Panc1 (cell line): Measurements from ENCODE around the gene VAV3. TPM values are rescaled to one million over a fixed set of nuclear protein-coding genes. Genes with fewer than 3 reads are reported as not detected.

Experiments used
- ATAC-seq: fragments of 200-7000 bp; cut with Tn5 transposase; 2 replicates; pipeline ENCODE4 v1.9.1; 2020; ENCODE audit warnings: mild to moderate bottlenecking, moderate library complexity
- BruUV-seq: library from RNA; stranded (reverse); fragments of 400-500 nt; replicated peaks from 2 replicates; lab custom pipeline; 2021; lab: Mats Ljungman, UMichigan
- CTCF ChIA-PET: fragments of 300-600 bp; sonication (Branson Sonifier 250); formaldehyde crosslinking; loops from one replicate; lab custom pipeline; 2022; ENCODE audit warnings: antibody characterized with exemption; lab: Charles Lee
- POLR2A ChIA-PET: fragments of 300-600 bp; sonication (Branson Sonifier 250); formaldehyde crosslinking; loops from one replicate; lab custom pipeline; 2022; ENCODE audit warnings: antibody characterized with exemption; lab: Charles Lee
- DNase-seq: peaks from one replicate; pipeline ENCODE4 v3.0.0-alpha.2; 2010; ENCODE audit warnings: low read depth, low spot score
- H3K27ac ChIP-seq: 2 replicates; pipeline ENCODE4 v1.5.1; 2011; ENCODE audit warnings: mild to moderate bottlenecking, low read length, inconsistent platforms
- H3K27me3 ChIP-seq: fragments of 200-500 bp; sonication (Bioruptor generic); 2 replicates; pipeline ENCODE4 v1.6.0; 2014; ENCODE audit warnings: low read length, inconsistent platforms; ENCODE audit not compliant: control insufficient read depth, insufficient read depth
- H3K36me3 ChIP-seq: fragments of 200-500 bp; sonication (Bioruptor generic); 2 replicates; pipeline ENCODE4 v1.5.1; 2014; ENCODE audit warnings: inconsistent platforms, mild to moderate bottlenecking, low read length, moderate library complexity; ENCODE audit not compliant: control insufficient read depth, insufficient read depth
- H3K4me1 ChIP-seq: 2 replicates; pipeline ENCODE4 v1.5.1; 2011; ENCODE audit warnings: inconsistent platforms, mild to moderate bottlenecking, low read length, moderate library complexity; ENCODE audit not compliant: control insufficient read depth, insufficient read depth
- H3K4me3 ChIP-seq, 2 experiments: 2 replicates each; pipeline ENCODE4 v1.5.1; 2011 to 2012; ENCODE audit warnings: low read depth in 2 of 2, low read length in 2 of 2, mild to moderate bottlenecking in 2 of 2, inconsistent platforms in 1 of 2, moderate library complexity in 1 of 2
- H3K9me3 ChIP-seq: fragments of 200-500 bp; sonication (Bioruptor generic); 2 replicates; pipeline ENCODE4 v1.5.1; 2014; ENCODE audit warnings: low read depth, mild to moderate bottlenecking, inconsistent platforms, low read length, moderate library complexity; ENCODE audit not compliant: control insufficient read depth, insufficient read depth
- POLR2AphosphoS5 ChIP-seq: IDR thresholded peaks from 2 replicates; pipeline ENCODE4 v1.6.1; 2012; ENCODE audit warnings: mild to moderate bottlenecking, low read depth, low read length, moderate library complexity
- SIN3A ChIP-seq: IDR thresholded peaks from 2 replicates; pipeline ENCODE4 v1.6.1; 2012; ENCODE audit warnings: low read depth, mild to moderate bottlenecking, low read length, moderate library complexity, borderline replicate concordance; ENCODE audit not compliant: insufficient read depth
- TCF7L2 ChIP-seq: IDR thresholded peaks from 2 replicates; pipeline ENCODE4 v1.6.1; 2011; ENCODE audit warnings: mild to moderate bottlenecking, low read depth, low read length, inconsistent platforms
- in situ Hi-C: cut with HindIII; loops from 2 replicates; pipeline ENCODE4 v1.10.0; 2016; ENCODE audit warnings: low sequenced_read_pairs, low pct_unique_long_range_greater_than_20kb
- intact Hi-C: fragments of 100-400 bp; cut with micrococcal nuclease; formaldehyde crosslinking; loops from one replicate; pipeline ENCODE4 v1.10.0; 2022; ENCODE audit not compliant: unreplicated experiment
- total RNA-seq: library from RNA; stranded (reverse); gene quantifications from one replicate; pipeline ENCODE4 v1.2.1, GENCODE V29; 2021; ENCODE audit not compliant: unreplicated experiment
- TF ChIP-seq, protein P1 (sequence below): fragments of 450-650 bp; IDR thresholded peaks from 2 replicates; pipeline ENCODE4 v1.5.1; 2017; ENCODE audit warnings: mild to moderate bottlenecking
- TF ChIP-seq, protein P2 (sequence below), 2 experiments: IDR thresholded peaks; 2 replicates each; pipeline ENCODE4 v1.6.1; 2011 to 2012; ENCODE audit warnings: low read depth in 2 of 2, control low read depth in 1 of 2, low read length in 1 of 2, mild to moderate bottlenecking in 1 of 2, moderate library complexity in 1 of 2; ENCODE audit not compliant: insufficient read depth in 1 of 2

VAV3 gene
- total RNA-seq, 1 experiment from 2014 or later, result 0.23 TPM

DNA sequence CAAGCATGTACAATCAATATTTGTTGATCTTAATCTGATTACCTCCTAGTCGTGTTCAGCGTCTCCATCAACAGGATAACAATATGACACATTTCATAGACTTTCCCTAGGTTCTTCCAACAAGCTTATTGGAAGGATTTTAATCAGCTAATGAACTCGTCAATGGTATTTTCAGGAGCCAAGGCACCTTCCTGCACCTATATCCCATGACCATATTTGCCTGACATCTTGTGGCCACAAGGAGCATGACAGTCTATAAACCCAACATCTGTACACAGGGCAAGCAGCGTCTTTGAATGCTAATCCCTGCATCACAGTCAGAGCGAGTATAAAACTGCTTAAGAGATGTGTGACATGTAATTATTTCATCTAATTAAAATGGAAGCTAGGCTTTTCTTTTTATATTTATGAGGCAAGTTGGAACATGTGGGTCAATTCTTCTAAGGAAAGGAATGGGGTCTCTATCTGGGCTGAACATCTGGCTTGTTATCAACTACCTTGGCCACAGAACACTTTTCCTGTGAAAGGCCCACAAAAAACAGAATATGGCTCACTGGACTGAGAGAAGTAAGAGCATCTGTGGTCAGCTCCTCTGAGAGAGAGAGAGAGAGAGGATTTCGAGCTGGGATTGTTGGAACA is 435.4 kb downstream of the VAV3 start:
- H3K27me3 ChIP-seq, result no peaks in the 10 kb centered on the region
- H3K4me1 ChIP-seq, result no peaks in the 10 kb centered on the region
- intact Hi-C loops, result loop anchor here (5.0 to 10.0 kb wide), 2 partner anchors 223 to 255 kb away; no protein-coding TSS in a partner anchor
- H3K36me3 ChIP-seq, result no peaks in the 10 kb centered on the region
- no peak overlapping the region for H3K27ac ChIP-seq
- TF ChIP-seq, protein P1, sequence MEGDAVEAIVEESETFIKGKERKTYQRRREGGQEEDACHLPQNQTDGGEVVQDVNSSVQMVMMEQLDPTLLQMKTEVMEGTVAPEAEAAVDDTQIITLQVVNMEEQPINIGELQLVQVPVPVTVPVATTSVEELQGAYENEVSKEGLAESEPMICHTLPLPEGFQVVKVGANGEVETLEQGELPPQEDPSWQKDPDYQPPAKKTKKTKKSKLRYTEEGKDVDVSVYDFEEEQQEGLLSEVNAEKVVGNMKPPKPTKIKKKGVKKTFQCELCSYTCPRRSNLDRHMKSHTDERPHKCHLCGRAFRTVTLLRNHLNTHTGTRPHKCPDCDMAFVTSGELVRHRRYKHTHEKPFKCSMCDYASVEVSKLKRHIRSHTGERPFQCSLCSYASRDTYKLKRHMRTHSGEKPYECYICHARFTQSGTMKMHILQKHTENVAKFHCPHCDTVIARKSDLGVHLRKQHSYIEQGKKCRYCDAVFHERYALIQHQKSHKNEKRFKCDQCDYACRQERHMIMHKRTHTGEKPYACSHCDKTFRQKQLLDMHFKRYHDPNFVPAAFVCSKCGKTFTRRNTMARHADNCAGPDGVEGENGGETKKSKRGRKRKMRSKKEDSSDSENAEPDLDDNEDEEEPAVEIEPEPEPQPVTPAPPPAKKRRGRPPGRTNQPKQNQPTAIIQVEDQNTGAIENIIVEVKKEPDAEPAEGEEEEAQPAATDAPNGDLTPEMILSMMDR, result peak; percentile 75
- no peak for TF ChIP-seq POLR2AphosphoS5
- TF ChIP-seq TCF7L2, result no peak
- no peak for TF ChIP-seq SIN3A
- TF ChIP-seq, protein P2, sequence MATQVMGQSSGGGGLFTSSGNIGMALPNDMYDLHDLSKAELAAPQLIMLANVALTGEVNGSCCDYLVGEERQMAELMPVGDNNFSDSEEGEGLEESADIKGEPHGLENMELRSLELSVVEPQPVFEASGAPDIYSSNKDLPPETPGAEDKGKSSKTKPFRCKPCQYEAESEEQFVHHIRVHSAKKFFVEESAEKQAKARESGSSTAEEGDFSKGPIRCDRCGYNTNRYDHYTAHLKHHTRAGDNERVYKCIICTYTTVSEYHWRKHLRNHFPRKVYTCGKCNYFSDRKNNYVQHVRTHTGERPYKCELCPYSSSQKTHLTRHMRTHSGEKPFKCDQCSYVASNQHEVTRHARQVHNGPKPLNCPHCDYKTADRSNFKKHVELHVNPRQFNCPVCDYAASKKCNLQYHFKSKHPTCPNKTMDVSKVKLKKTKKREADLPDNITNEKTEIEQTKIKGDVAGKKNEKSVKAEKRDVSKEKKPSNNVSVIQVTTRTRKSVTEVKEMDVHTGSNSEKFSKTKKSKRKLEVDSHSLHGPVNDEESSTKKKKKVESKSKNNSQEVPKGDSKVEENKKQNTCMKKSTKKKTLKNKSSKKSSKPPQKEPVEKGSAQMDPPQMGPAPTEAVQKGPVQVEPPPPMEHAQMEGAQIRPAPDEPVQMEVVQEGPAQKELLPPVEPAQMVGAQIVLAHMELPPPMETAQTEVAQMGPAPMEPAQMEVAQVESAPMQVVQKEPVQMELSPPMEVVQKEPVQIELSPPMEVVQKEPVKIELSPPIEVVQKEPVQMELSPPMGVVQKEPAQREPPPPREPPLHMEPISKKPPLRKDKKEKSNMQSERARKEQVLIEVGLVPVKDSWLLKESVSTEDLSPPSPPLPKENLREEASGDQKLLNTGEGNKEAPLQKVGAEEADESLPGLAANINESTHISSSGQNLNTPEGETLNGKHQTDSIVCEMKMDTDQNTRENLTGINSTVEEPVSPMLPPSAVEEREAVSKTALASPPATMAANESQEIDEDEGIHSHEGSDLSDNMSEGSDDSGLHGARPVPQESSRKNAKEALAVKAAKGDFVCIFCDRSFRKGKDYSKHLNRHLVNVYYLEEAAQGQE (IDR thresholded peaks at IDR 0.05; ENCODE audit: insufficient read depth in 1 of 2, low read depth in 2 of 2, low read length in 1 of 2), result no peak
- no peaks in the 10 kb centered on the region for H3K9me3 ChIP-seq
- DNase-seq (peak; percentile 35), ATAC-seq (peak; percentile 86)
- POLR2A ChIA-PET, result no interaction called here
- in situ Hi-C loops, result no loop called here
- no peak overlapping the region for H3K4me3 ChIP-seq
- CTCF ChIA-PET, result interaction anchor here (0.6 kb wide), 1 partner anchor 16 kb away, joined by 4 read pairs; no protein-coding TSS in a partner anchor
- no TSS peak for BruUV-seq

DNA sequence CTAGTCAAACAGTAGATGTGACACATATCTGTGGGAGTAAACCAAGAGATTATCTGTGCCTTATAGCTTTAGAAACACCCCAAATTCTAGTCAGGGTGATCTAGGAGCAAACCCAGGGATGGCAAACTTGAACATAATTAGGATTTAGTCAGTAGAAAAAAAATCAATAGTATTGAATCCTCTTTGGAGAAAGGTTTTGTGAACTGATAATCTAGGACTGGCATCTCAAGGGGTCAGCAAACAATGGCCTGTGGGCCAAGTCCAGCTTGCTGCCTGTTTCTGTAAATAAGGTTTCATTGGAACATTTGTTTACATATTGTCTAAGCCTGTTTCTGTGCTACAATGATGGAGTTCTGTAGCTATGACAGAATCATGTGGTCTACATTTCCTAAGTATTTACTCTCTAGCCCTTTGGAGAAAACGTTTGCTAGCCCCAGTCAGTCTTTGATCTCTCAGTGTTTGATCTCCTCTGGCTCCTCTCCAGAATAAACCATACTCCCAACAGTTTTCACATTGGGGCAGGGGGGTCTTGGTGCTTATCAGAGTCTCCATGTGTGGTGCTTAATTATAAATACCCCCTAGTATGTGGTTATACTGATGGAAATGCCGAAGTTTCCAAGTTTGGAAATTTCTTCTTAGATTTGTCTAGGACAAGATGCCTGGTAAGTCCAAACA is 438.3 kb downstream of the VAV3 start:
- H3K4me3 ChIP-seq, result no peak overlapping the region
- in situ Hi-C loops, result no loop called here
- H3K4me1 ChIP-seq, result no peaks in the 10 kb centered on the region
- H3K27ac ChIP-seq, result no peak overlapping the region
- POLR2A ChIA-PET, result no interaction called here
- H3K27me3 ChIP-seq, result no peaks in the 10 kb centered on the region
- DNase-seq (no peak), ATAC-seq (no peak)
- CTCF ChIA-PET, result no interaction called here
- no peaks in the 10 kb centered on the region for H3K9me3 ChIP-seq
- no TSS peak for BruUV-seq
- no peaks in the 10 kb centered on the region for H3K36me3 ChIP-seq
- TF ChIP-seq TCF7L2 (no peak), POLR2AphosphoS5 (no peak), SIN3A (no peak)
- TF ChIP-seq, protein P1, result no peak
- TF ChIP-seq, protein P2 (IDR thresholded peaks at IDR 0.05; ENCODE audit: insufficient read depth in 1 of 2, low read depth in 2 of 2, low read length in 1 of 2), result no peak
- intact Hi-C loops, result loop anchor here (10.0 kb wide), 1 partner anchor 252 kb away; no protein-coding TSS in a partner anchor
